NOMO-1 treated with DMSO at 0.1 percent for 48 hours (cell line): ENCODE results near the gene IPO13.

Source experiments
- DNase-seq: peaks from one replicate; lab custom pipeline; 2025; ENCODE audit not compliant: unreplicated experiment; lab: John Stamatoyannopoulos, UW

IPO13 gene

DNA sequence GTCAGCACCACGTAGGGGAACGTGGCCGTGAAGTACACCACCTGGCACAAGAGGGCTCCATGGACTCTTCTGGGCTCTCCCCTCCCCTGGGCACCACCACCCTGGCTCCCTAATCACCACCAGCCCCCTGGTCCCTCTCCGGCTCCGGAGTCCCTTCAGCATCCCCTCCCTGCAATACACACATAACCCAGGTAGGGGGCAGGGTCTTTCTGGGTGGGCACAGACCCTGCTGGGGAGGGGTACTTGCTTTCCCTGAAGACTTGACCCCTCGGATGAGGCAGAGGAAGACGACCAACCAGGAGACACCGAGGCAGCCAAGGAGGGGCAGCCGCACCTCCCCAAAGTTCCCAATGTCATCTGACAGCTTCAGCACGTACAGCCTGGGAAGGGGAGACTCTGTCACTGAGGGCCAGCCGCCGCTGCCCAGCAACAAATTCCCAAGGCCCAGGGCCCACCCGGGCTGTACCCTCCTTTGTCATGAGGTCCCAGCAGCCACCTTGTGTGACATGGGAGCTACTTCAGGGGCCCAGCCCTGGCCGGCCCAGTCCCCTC, 55.9 kb downstream of the IPO13 start:
- DNase-seq: no peak

GRCh38 chr1:44008259-44008658, 61.5 kb downstream of the IPO13 start:
- DNase-seq: no peak

GRCh38 chr1:44010935-44011471, 64.3 kb downstream of the IPO13 start:
- DNase-seq: no peak

DNA sequence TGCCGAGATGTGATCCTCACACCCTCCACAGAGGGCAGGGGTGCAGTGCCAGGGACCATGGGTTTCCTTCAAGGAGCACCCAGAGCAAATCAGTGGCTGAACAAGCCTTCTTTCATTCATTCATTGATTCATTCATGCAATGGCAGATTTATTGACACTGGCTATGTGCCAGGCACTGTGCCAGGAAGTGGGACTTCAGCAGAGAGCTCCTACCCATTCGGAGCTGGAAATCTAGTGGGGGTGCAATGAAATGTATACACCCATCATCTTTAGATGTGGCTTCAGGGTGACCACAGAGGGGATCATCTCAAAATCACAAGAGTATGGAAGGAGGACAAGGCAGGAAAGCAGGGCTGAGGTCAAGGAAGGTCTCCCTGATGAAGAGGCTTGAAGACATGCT, 65.7 kb downstream of the IPO13 start:
- DNase-seq: no peak

GRCh38 chr1:44012941-44013609, 66.3 kb downstream of the IPO13 start:
- no peak for DNase-seq

- no peak for DNase-seq
Observed at GRCh38 chr1:44013949-44014348, 67.2 kb downstream of the IPO13 start.

DNA sequence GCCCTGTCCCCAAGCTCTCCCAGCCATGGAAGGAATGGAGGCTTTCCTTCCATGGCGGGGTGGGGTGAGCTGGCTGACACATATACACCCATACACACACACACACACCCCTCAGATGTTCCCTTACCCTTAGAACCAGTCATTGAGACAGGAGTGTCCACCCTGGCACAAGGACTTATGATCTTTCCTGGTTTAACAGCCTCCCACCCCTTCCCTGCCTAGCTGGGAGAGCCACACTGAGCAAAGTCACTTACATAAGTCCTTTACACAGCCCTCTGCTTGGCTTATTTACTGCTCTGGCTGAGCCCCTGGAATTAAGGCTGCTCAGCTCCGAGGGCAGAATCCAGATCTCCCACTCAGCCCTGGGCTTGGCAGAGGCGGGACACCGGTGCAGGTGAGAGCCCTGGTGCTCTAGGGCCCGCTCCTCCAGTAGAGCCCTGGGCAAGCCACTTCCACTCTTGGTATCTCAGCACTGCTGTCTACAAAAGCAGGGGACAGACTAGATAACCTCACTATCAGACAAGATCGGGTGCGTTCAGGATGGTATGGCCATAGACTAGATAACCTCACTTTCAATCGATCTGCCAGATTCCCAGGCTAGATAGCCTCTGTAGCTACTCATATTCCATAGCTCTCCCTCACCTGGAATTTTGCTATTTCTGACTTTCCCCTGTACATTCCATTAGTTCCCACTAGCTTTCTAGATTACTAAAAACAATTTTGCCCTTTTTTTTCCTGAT, 67.8 kb downstream of the IPO13 start:
- no peak for DNase-seq

- no peak for DNase-seq
Observed at GRCh38 chr1:44015206-44015605, 68.5 kb downstream of the IPO13 start.

DNA sequence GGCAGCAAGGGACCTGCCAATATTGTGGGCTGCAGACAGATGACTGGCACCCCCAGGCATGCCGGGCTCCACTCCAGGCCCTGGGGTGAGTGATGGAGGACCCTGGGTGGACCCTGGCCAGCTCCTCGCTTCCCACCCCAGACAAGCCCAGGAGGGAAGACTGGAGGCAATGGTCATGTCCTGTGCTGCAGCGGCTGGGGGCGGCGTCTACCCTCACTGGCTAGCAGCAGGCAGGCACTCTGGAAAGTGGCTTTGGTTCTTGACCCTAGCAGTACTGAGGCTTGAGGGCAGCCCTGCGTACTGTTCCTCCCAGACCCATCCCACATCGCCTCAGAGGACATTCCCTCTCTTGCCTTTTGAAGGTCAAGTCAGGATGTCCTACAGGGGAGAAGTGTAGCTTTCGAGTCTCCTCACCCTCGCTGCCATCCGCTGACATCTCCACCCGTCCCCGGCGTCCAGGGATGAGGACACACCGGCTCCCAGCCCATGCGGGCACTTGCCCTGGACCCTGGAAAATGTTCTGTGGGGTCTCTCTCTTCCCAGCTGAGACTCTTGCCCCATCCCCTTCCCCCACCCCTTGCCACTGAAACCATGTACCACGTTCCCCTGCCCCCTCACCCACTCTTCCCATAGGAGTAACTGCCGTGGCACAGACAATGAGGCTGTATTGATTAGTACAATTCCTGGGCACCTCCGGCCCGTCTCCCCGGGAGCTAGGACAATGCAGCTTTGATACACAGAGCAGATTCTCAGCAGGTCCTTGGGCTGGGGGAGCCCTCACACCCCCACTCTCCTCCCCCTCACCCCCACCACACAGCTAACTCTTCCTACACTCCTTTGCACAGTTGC, 69.5 kb downstream of the IPO13 start:
- no peak for DNase-seq

DNA sequence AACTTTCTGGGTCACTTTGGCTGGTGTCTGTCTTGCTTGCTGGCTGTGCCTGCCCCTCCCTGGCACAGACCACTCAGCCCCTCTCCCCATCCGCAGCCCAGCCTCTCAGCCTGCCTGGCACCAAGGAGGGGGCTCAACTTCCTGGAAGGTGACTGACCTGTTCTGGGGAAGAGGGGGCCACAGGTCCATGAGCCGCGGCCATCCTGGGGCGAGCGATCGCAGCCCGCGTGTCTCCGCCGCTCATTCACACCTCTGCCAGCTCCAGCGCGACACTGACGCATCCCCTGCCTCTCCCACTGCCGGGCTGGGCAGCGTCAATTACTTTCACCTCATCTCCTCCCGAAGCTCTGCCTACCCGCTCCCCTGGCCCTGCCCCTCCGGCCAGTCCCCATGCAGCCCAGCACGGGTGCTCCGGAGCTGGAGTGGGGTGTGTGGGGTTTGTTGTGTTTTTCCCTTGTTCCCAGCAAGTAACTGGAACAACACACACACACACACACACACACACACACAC, 70.2 kb downstream of the IPO13 start:
- no peak for DNase-seq
